GM21723 (cell line): Measurements from ENCODE around the gene MPC1.
"Not testable (repeated sequence)": the region's sequence is repeated elsewhere in the genome, so short reads cannot be mapped to it uniquely, and the experiment has no call there.

ENCODE experiments used
- ATAC-seq: cut with Tn5 transposase; IDR thresholded peaks from one replicate; pipeline ENCODE4 v1.9.1; 2021; ENCODE audit warnings: mild to moderate bottlenecking, moderate library complexity; ENCODE audit not compliant: unreplicated experiment

MPC1 gene

GRCh38 chr6:166348305-166348949 is 34.3 kb downstream of the MPC1 start:
- ATAC-seq = no peak

- ATAC-seq = no peak
These were observed 35.8 kb downstream of the MPC1 start for GRCh38 chr6:166346965-166347364.

- no peak for ATAC-seq
These were observed 36.3 kb downstream of the MPC1 start for GRCh38 chr6:166346449-166346848.

- not testable (repeated sequence) for ATAC-seq
These were observed 37.1 kb downstream of the MPC1 start for GRCh38 chr6:166345672-166346071.

GRCh38 chr6:166344921-166345320 is 37.8 kb downstream of the MPC1 start:
- not testable (repeated sequence) for ATAC-seq

- ATAC-seq = no peak
These were observed 38.5 kb downstream of the MPC1 start for GRCh38 chr6:166344240-166344639.

- ATAC-seq = peak; percentile 35
These were observed 39.6 kb downstream of the MPC1 start for GRCh38 chr6:166343150-166343487.

- peak; percentile 94 for ATAC-seq
These were observed 40.2 kb downstream of the MPC1 start, which contains the start of gene SFT2D1 for GRCh38 chr6:166342349-166343149. TSS of gene SFT2D1 (minus strand) at chr6:166342545. CDS start at chr6:166342481, 64 bp downstream.

- peak; percentile 1 for ATAC-seq
These were observed 40.8 kb downstream of the MPC1 start for GRCh38 chr6:166341977-166342348.

GRCh38 chr6:166341464-166341863 is 41.3 kb downstream of the MPC1 start:
- no peak for ATAC-seq

GRCh38 chr6:166338854-166339253 is 43.9 kb downstream of the MPC1 start:
- ATAC-seq = no peak

GRCh38 chr6:166336847-166337246 is 45.9 kb downstream of the MPC1 start:
- ATAC-seq = no peak

GRCh38 chr6:166335378-166336302 is 47.1 kb downstream of the MPC1 start:
- ATAC-seq = peak; percentile 46

- ATAC-seq = no peak
These were observed 47.9 kb downstream of the MPC1 start for GRCh38 chr6:166334878-166335277.

- peak; percentile 79 for ATAC-seq
These were observed 49.4 kb downstream of the MPC1 start for GRCh38 chr6:166333172-166333995.

GRCh38 chr6:166331503-166332415 is 51.0 kb downstream of the MPC1 start:
- ATAC-seq = no peak

- ATAC-seq = no peak
These were observed 52.1 kb downstream of the MPC1 start for GRCh38 chr6:166330612-166331011.

GRCh38 chr6:166325383-166326042 is 57.2 kb downstream of the MPC1 start:
- ATAC-seq = peak; percentile 90

GRCh38 chr6:166323395-166323794 is 59.3 kb downstream of the MPC1 start:
- no peak for ATAC-seq
